ENCODE results near the gene D2HGDH. TPM values are rescaled to one million over a fixed set of nuclear protein-coding genes. Genes with fewer than 3 reads are reported as not detected.
"Not testable (repeated sequence)": the region's sequence is repeated elsewhere in the genome, so short reads cannot be mapped to it uniquely, and the experiment has no call there.

Gene D2HGDH
- total and polyA plus RNA-seq, 2 of the 13 experiments (the other 11 are each of a cell fraction or from before 2014, with no cell fraction given) = 19.2 to 20.3 TPM

- intact Hi-C loops (cut with micrococcal nuclease; ENCODE audit: unreplicated experiment) = no loop called here
- Histone ChIP-seq H3K79me2 (ENCODE audit: insufficient read depth, low read length) (no peaks in the 10 kb centered on the region), H3K9ac (ENCODE audit: insufficient read depth, low read depth, low read length) (no peak overlapping the region), H3K4me3 (replicated peaks in 1 of 3; ENCODE audit: insufficient read depth in 1 of 3, low read depth in 2 of 3, low read length in 3 of 3) (no peak overlapping the region), H3K9me3 (ENCODE audit: low read length) (no peaks in the 10 kb centered on the region), H3K4me1 (ENCODE audit: insufficient read depth, low read length) (peaks cover 25% of the 10 kb centered on the region), H2AFZ (ENCODE audit: low read length) (no peak overlapping the region), H3K27me3 (ENCODE audit: control insufficient read depth in 1 of 2, insufficient read depth in 2 of 2, low read length in 2 of 2) (no peaks in the 10 kb centered on the region), H3K4me2 (ENCODE audit: low read depth, low read length) (no peak overlapping the region), H3K27ac (ENCODE audit: extremely low read length, insufficient read depth, low read length) (no peak overlapping the region), H4K20me1 (ENCODE audit: insufficient read depth, low read length) (no peaks in the 10 kb centered on the region), H3K36me3 (replicated peaks in 1 of 2; ENCODE audit: control insufficient read depth in 1 of 2, insufficient read depth in 2 of 2, low read length in 2 of 2) (no peaks in the 10 kb centered on the region)
- TF ChIP-seq ZSCAN12 (CRISPR knock-in tag; IDR thresholded peaks at IDR 0.05) = no peak
- TF ChIP-seq CTCF (CRISPR knock-in tag; IDR thresholded peaks at IDR 0.05) = peak; percentile 33
- TF ChIP-seq RBM22 (optimal IDR thresholded peaks at IDR 0.05; ENCODE audit: low read length) = no peak
- 0 out of 2 replicates have a peak, but pooled peaks have one; percentile 25 for TF ChIP-seq FOSL2 (CRISPR knock-in tag; IDR thresholded peaks at IDR 0.05)
- peak; percentile 24 for TF ChIP-seq STAG1 (CRISPR knock-in tag; IDR thresholded peaks at IDR 0.05)
- no peak for TF ChIP-seq RARA (CRISPR knock-in tag; IDR thresholded peaks at IDR 0.05)
- no peak for TF ChIP-seq TBP (CRISPR knock-in tag; IDR thresholded peaks at IDR 0.05)
- no TSS peak for BruUV-seq (replicated peaks)
- FAIRE-seq (no peak), ATAC-seq (no peak), DNase-seq (ENCODE audit: low spot score) (no peak)
- ChIA-PET POLR2A (interaction anchor here (12.8 kb wide), 1 partner anchor 16 kb away, joined by 100 read pairs; no protein-coding TSS in a partner anchor), CTCF (ENCODE audit: low intra/inter-chr PET ratio, low total read pairs) (no interaction called here)
- WGBS (ENCODE audit: low lambda C conversion rate) = 11% methylated on average over 3 of the region's 3 CpGs
- in situ Hi-C loops (cut with HindIII; ENCODE audit: extremely low pct_ligation_motif_present, low pct_unique_long_range_greater_than_20kb) = no loop called here
Observed at GRCh38 chr2:241788572-241788971, 54.1 kb downstream of the D2HGDH start.

- H3K79me2 ChIP-seq (ENCODE audit: insufficient read depth, low read length); ATAC-seq; intact Hi-C loops (cut with micrococcal nuclease; ENCODE audit: unreplicated experiment); DNase-seq (ENCODE audit: low spot score); H2AFZ ChIP-seq (ENCODE audit: low read length); BruUV-seq (replicated peaks); H3K9me3 ChIP-seq (ENCODE audit: low read length); H3K9ac ChIP-seq (ENCODE audit: insufficient read depth, low read depth, low read length); H3K27me3 ChIP-seq (ENCODE audit: control insufficient read depth in 1 of 2, insufficient read depth in 2 of 2, low read length in 2 of 2); H3K4me3 ChIP-seq (replicated peaks in 1 of 3; ENCODE audit: insufficient read depth in 1 of 3, low read depth in 2 of 3, low read length in 3 of 3); CTCF ChIA-PET (ENCODE audit: low intra/inter-chr PET ratio, low total read pairs); H3K4me2 ChIP-seq (ENCODE audit: low read depth, low read length); H3K27ac ChIP-seq (ENCODE audit: extremely low read length, insufficient read depth, low read length); H4K20me1 ChIP-seq (ENCODE audit: insufficient read depth, low read length); in situ Hi-C loops (cut with HindIII; ENCODE audit: extremely low pct_ligation_motif_present, low pct_unique_long_range_greater_than_20kb); FAIRE-seq; H3K36me3 ChIP-seq (replicated peaks in 1 of 2; ENCODE audit: control insufficient read depth in 1 of 2, insufficient read depth in 2 of 2, low read length in 2 of 2): not testable (repeated sequence)
- 53% methylated on average over 3 of the region's 3 CpGs for WGBS (ENCODE audit: low lambda C conversion rate)
- peak; percentile 38; the same call in 1 of the 2 replicates for TF ChIP-seq FOSL2 (CRISPR knock-in tag; IDR thresholded peaks at IDR 0.05)
- H3K4me1 ChIP-seq (ENCODE audit: insufficient read depth, low read length) = peaks cover 20% of the 10 kb centered on the region
- POLR2A ChIA-PET = interaction anchor here (12.8 kb wide), 1 partner anchor 18 kb away, joined by 100 read pairs; no protein-coding TSS in a partner anchor
Observed at GRCh38 chr2:241791385-241791784, 57.0 kb downstream of the D2HGDH start.

Data from HepG2 (cell line).